SK-N-SH treated with all-trans-retinoic acid at 6 μM for 48 hours (cell line): ENCODE data around the gene EML4.
A peak's percentile ranks its signal among the peaks of the same experiment; 100 is the strongest.

Experiments used
- ATAC-seq: fragments of 200-7000 bp; cut with Tn5 transposase; 3 replicates; pipeline ENCODE4 v1.9.1; 2020; ENCODE audit warnings: mild to moderate bottlenecking, moderate library complexity
- ARNTL ChIP-seq: fragments of 450-650 bp; formaldehyde crosslinking; IDR thresholded peaks from 2 replicates; pipeline ENCODE4 v1.5.0; 2020; ENCODE audit warnings: low read depth, mild to moderate bottlenecking, moderate library complexity, borderline replicate concordance
- BACH2 ChIP-seq: fragments of 250-450 bp; sonication (Bioruptor Pico); IDR thresholded peaks from 2 replicates; pipeline ENCODE4 v1.9.0; 2021; ENCODE audit warnings: mild to moderate bottlenecking, borderline replicate concordance
- CREB5 ChIP-seq: fragments of 250-450 bp; sonication (Bioruptor Pico); IDR thresholded peaks from 2 replicates; pipeline ENCODE4 v1.5.1; 2020; ENCODE audit warnings: low read depth, mild to moderate bottlenecking, moderate library complexity
- CSDC2 ChIP-seq: fragments of 250-450 bp; sonication (Bioruptor Pico); IDR thresholded peaks from 2 replicates; pipeline ENCODE4 v1.5.0; 2020; ENCODE audit warnings: mild to moderate bottlenecking, moderate library complexity
- CSRNP3 ChIP-seq: fragments of 250-450 bp; sonication (Bioruptor Pico); IDR thresholded peaks from 2 replicates; pipeline ENCODE4 v1.5.1; 2021; ENCODE audit warnings: mild to moderate bottlenecking, moderate library complexity
- ESRRG ChIP-seq: fragments of 250-450 bp; sonication (Bioruptor Pico); IDR thresholded peaks from 2 replicates; pipeline ENCODE4 v1.6.1; 2021; ENCODE audit warnings: mild to moderate bottlenecking
- GLIS3 ChIP-seq: fragments of 250-450 bp; sonication (Bioruptor Pico); IDR thresholded peaks from 2 replicates; pipeline ENCODE4 v1.5.0; 2020; ENCODE audit warnings: mild to moderate bottlenecking, moderate library complexity
- ISL1 ChIP-seq: fragments of 250-450 bp; sonication (Bioruptor Pico); IDR thresholded peaks from 2 replicates; pipeline ENCODE4 v2.1.2; 2022; ENCODE audit warnings: mild to moderate bottlenecking, moderate library complexity
- OSR1 ChIP-seq: fragments of 250-450 bp; sonication (Bioruptor Pico); IDR thresholded peaks from 2 replicates; pipeline ENCODE4 v1.8.0; 2022; ENCODE audit warnings: moderate library complexity, mild to moderate bottlenecking, inconsistent platforms
- PATZ1 ChIP-seq: fragments of 250-450 bp; sonication (Bioruptor Pico); IDR thresholded peaks from 2 replicates; pipeline ENCODE4 v1.8.0; 2020; ENCODE audit warnings: mild to moderate bottlenecking, moderate library complexity, borderline replicate concordance
- POU6F1 ChIP-seq: fragments of 250-450 bp; sonication (Bioruptor Pico); IDR thresholded peaks from 2 replicates; pipeline ENCODE4 v1.8.0; 2021; ENCODE audit warnings: low read depth, mild to moderate bottlenecking, moderate library complexity, borderline replicate concordance
- PPARA ChIP-seq: fragments of 250-450 bp; sonication (Bioruptor Pico); IDR thresholded peaks from 2 replicates; pipeline ENCODE4 v1.5.0; 2020; ENCODE audit warnings: mild to moderate bottlenecking, borderline replicate concordance
- RARB ChIP-seq: fragments of 250-450 bp; sonication (Bioruptor Pico); IDR thresholded peaks from 2 replicates; pipeline ENCODE4 v1.8.0; 2021; ENCODE audit warnings: mild to moderate bottlenecking, moderate library complexity
- TCF4 ChIP-seq: fragments of 250-450 bp; sonication (Bioruptor Pico); IDR thresholded peaks from 2 replicates; pipeline ENCODE4 v1.8.0; 2021; ENCODE audit warnings: mild to moderate bottlenecking, moderate library complexity, borderline replicate concordance
- ZC3H10 ChIP-seq: fragments of 250-450 bp; sonication (Bioruptor Pico); IDR thresholded peaks from 2 replicates; pipeline ENCODE4 v1.5.1; 2021; ENCODE audit warnings: mild to moderate bottlenecking, moderate library complexity
- ZFP3 ChIP-seq: fragments of 250-450 bp; sonication (Bioruptor Pico); IDR thresholded peaks from 2 replicates; pipeline ENCODE4 v1.5.0; 2020; ENCODE audit warnings: mild to moderate bottlenecking, moderate library complexity
- ZNF565 ChIP-seq: fragments of 450-650 bp; formaldehyde crosslinking; conservative IDR thresholded peaks from 2 replicates; pipeline ENCODE4 v1.5.0; 2020; ENCODE audit warnings: low read depth, mild to moderate bottlenecking, moderate library complexity
- ZNF70 ChIP-seq: fragments of 450-650 bp; formaldehyde crosslinking; IDR thresholded peaks from 2 replicates; pipeline ENCODE4 v1.5.0; 2020; ENCODE audit warnings: mild to moderate bottlenecking, moderate library complexity
- TF ChIP-seq, protein P1 (sequence below): fragments of 250-450 bp; sonication (Bioruptor Pico); IDR thresholded peaks from 2 replicates; pipeline ENCODE4 v1.5.0; 2020; ENCODE audit warnings: mild to moderate bottlenecking, moderate library complexity

The EML4 gene

DNA sequence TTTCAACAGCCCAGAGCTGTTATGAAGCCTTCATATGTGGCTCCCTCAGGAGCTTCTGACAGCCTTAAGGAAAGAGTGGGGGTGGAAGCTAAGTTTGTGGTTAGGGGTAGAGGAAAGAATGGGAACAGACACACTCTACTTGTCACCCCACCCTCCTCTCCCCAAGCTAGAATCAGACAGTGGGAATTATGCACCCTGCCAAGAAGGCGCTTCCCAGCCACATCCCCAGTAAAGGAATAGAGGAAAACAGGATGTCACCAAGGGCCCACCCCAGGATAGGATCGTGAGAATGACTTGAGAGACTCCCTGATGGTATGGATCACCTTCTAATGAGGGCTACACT lies 32.4 kb upstream of the EML4 start:
- no peak for TF ChIP-seq CSDC2 (CRISPR knock-in tag)
- TF ChIP-seq CSRNP3, result no peak
- no peak for TF ChIP-seq PATZ1
- TF ChIP-seq OSR1 (CRISPR knock-in tag), result no peak
- TF ChIP-seq BACH2 (CRISPR knock-in tag), result no peak
- no peak for TF ChIP-seq POU6F1
- TF ChIP-seq GLIS3 (CRISPR knock-in tag), result no peak
- no peak for TF ChIP-seq ARNTL (CRISPR knock-in tag)
- TF ChIP-seq PPARA (CRISPR knock-in tag), result no peak
- TF ChIP-seq TCF4, result no peak
- TF ChIP-seq ZFP3 (CRISPR knock-in tag), result no peak
- no peak for TF ChIP-seq ISL1 (CRISPR knock-in tag)
- TF ChIP-seq CREB5, result no peak
- TF ChIP-seq ESRRG (CRISPR knock-in tag), result no peak
- no peak for TF ChIP-seq ZC3H10
- no peak for TF ChIP-seq RARB (CRISPR knock-in tag)
- TF ChIP-seq, protein P1, sequence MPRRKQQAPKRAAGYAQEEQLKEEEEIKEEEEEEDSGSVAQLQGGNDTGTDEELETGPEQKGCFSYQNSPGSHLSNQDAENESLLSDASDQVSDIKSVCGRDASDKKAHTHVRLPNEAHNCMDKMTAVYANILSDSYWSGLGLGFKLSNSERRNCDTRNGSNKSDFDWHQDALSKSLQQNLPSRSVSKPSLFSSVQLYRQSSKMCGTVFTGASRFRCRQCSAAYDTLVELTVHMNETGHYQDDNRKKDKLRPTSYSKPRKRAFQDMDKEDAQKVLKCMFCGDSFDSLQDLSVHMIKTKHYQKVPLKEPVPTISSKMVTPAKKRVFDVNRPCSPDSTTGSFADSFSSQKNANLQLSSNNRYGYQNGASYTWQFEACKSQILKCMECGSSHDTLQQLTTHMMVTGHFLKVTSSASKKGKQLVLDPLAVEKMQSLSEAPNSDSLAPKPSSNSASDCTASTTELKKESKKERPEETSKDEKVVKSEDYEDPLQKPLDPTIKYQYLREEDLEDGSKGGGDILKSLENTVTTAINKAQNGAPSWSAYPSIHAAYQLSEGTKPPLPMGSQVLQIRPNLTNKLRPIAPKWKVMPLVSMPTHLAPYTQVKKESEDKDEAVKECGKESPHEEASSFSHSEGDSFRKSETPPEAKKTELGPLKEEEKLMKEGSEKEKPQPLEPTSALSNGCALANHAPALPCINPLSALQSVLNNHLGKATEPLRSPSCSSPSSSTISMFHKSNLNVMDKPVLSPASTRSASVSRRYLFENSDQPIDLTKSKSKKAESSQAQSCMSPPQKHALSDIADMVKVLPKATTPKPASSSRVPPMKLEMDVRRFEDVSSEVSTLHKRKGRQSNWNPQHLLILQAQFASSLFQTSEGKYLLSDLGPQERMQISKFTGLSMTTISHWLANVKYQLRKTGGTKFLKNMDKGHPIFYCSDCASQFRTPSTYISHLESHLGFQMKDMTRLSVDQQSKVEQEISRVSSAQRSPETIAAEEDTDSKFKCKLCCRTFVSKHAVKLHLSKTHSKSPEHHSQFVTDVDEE (CRISPR knock-in tag), result no peak
- TF ChIP-seq, all 23 proteins: peak for 0
- ATAC-seq, result no peak

DNA sequence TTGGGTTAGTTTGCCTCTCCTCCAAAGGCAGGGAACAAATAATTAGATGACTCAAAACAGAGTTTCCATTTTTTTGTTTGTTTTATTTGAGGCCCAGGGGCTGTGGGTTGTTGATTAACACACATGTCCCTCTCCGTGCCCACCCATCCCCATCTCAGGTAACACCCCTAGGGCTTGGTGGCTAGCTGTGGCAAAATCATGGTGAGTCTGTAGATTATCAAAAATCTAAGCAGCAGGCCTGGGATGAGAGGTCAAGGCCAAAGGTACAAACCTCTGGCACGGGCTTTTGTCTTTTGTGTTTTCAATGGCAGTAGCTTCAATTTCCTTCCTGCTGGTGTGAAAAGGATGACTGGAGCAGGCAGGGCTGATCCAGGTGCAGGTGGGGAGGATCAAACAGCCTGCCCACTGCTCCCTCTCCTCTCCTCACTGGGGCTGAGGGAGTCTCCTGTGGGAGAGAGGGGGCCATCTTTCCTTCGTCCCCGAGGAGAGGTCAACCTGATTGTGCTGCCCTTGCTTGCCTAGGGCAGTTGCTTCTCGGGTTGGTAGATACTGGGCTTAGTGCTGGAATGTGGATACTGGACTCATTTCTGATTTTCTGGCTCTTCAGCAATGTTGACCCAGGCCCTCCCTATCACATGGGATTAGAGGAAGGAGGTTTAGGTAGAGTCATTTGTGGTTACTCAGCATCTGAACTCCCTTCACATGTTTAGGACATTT lies 31.9 kb upstream of the EML4 start:
- TF ChIP-seq PPARA (CRISPR knock-in tag) (no peak), OSR1 (CRISPR knock-in tag) (no peak), ESRRG (CRISPR knock-in tag) (no peak)
- ATAC-seq, result no peak

DNA sequence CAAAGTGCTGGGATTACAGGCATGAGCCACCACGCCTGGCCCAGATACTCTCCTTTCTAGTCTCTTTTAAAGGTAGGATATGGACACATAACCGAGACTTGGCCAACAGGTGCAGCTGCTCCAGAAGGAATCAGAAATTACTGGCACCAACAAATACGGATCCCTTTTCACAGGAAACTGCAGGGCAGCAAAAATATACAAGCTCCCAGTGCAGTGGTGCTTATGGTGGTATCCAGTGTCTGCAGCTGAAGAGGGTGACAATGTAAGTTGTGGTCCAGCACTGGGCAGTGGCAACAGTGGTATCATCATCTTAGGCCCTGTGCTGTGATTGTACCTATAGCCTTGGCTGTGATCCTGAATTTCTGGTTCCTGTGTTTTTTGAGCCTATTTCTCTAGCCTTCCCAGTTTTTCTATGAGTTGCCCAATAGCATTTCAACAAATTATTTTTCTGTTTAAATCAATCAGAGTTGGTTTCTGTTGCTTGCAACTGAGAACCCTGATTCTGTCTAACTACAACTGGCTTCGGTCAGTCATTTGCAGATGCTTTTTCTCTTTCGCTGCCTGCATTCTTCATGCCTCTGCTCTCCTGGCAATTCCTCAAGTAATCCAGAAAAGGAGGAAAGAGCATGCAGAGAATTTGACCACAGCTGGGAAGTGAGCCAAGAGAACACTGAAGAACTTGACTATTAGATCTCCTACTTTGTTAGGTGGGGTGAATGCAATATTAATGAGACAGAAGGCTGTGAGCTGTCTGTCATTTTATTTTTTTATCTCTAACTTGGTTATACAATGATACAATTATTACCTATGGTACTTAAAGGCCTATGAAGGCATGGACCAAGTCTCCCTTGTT lies 30.8 kb upstream of the EML4 start:
- ATAC-seq, result peak; percentile 58
- no peak for TF ChIP-seq ZNF70 (CRISPR knock-in tag)
- no peak for TF ChIP-seq PPARA (CRISPR knock-in tag)
- TF ChIP-seq POU6F1, result peak; percentile 92
- no peak for TF ChIP-seq ZNF565 (CRISPR knock-in tag)
- TF ChIP-seq GLIS3 (CRISPR knock-in tag), result 0 out of 2 replicates have a peak, but pooled peaks have one; percentile 5
- TF ChIP-seq ZFP3 (CRISPR knock-in tag), result peak; percentile 86
- no peak for TF ChIP-seq CREB5
- peak; percentile 90 for TF ChIP-seq ISL1 (CRISPR knock-in tag)
- peak; percentile 51; the same call in 1 of the 2 replicates for TF ChIP-seq PATZ1
- TF ChIP-seq CSDC2 (CRISPR knock-in tag), result 0 out of 2 replicates have a peak, but pooled peaks have one; percentile 13
